ENCODE results near the gene RYR2.

DNA sequence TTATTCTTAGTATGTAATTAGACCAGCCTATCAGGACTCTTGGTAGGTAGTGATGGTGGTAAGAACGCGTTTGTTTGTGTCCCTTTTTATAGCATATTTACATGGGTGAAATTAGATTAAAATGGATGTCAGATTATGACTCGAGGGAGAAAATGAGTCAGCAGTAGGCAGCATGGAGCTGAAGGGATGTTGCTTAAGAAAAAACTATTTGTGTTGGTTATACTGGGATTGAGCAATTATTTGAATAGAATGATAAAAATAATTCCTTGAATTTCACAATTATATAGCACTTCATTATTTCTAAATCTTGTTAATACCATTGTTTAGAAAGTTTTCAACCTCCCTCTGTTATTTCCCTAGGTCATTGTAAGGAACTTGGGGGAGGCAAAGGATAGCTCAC is 348.8 kb downstream of the RYR2 start:
- TF ChIP-seq SP2 (IDR thresholded peaks at IDR 0.05; ENCODE audit: low read length) = no peak
- no peak for TF ChIP-seq JUN (IDR thresholded peaks at IDR 0.05; ENCODE audit: low read depth, low read length)
- TF ChIP-seq RBBP5 (IDR thresholded peaks at IDR 0.05; ENCODE audit: borderline replicate concordance, low read depth, low read length) = no peak
- no peak for TF ChIP-seq JUND (IDR thresholded peaks at IDR 0.05; ENCODE audit: low read length)
- TF ChIP-seq POLR2AphosphoS5 (IDR thresholded peaks at IDR 0.05; ENCODE audit: low read depth, low read length) = no peak
- TF ChIP-seq CTCF (IDR thresholded peaks at IDR 0.05; ENCODE audit: control extremely low read depth in 1 of 3, insufficient read depth in 1 of 3, low read depth in 1 of 3, low read length in 3 of 3) = no peak
- TF ChIP-seq ATF3 (IDR thresholded peaks at IDR 0.05; ENCODE audit: insufficient read depth, low read depth, low read length) = no peak
- no peak for TF ChIP-seq SP1 (IDR thresholded peaks at IDR 0.05; ENCODE audit: low read depth, low read length)
